Neural crest cell (in vitro differentiated cells): Measurements from ENCODE around the gene HDDC3. TPM values are rescaled to one million over a fixed set of nuclear protein-coding genes. Genes with fewer than 3 reads are reported as not detected.

Experiments used
- DNase-seq: peaks from one replicate; pipeline ENCODE4 v3.0.0; 2021; ENCODE audit warnings: low read depth, mixed read lengths, low spot score
- H3K27ac Mint-ChIP-seq: one replicate; pipeline ENCODE4 v1.8.0; 2021; ENCODE audit warnings: mild to moderate bottlenecking, mixed read lengths; ENCODE audit not compliant: unreplicated experiment
- H3K27me3 Mint-ChIP-seq: 2 replicates; pipeline ENCODE4 v1.8.0; 2021; ENCODE audit warnings: low read depth, mild to moderate bottlenecking, mixed read lengths
- H3K36me3 Mint-ChIP-seq: 2 replicates; pipeline ENCODE4 v1.8.0; 2021; ENCODE audit warnings: low read depth, mild to moderate bottlenecking, mixed read lengths
- H3K4me1 Mint-ChIP-seq: 2 replicates; pipeline ENCODE4 v1.8.0; 2021; ENCODE audit warnings: mixed read lengths
- H3K4me3 Mint-ChIP-seq: one replicate; pipeline ENCODE4 v1.8.0; 2021; ENCODE audit warnings: mild to moderate bottlenecking, mixed read lengths
- H3K9me3 Mint-ChIP-seq: 2 replicates; pipeline ENCODE4 v1.8.0; 2021; ENCODE audit warnings: mixed read lengths
- CTCF ChIP-seq: fragments of 200-600 bp; sonication (generic); conservative IDR thresholded peaks from 2 replicates; pipeline ENCODE4 v1.5.0; 2021; ENCODE audit warnings: antibody characterized with exemption, mild to moderate bottlenecking
- total RNA-seq: library from RNA; stranded (reverse); gene quantifications from 2 replicates; pipeline ENCODE4 v1.2.1, GENCODE V29; 2021

The HDDC3 gene
- total RNA-seq, 1 donor from 2014 or later: 16.7 TPM

- TF ChIP-seq CTCF: no peak
- Mint-ChIP-seq H3K4me3 (no peak overlapping the region), H3K9me3 (no peaks in the 10 kb centered on the region), H3K27me3 (no peaks in the 10 kb centered on the region), H3K4me1 (no peaks in the 10 kb centered on the region), H3K27ac (no peak overlapping the region), H3K36me3 (peaks cover 6% of the 10 kb centered on the region)
- DNase-seq: no peak
These were observed 15.9 kb downstream of the HDDC3 start for GRCh38 chr15:90916461-90916860.

- Mint-ChIP-seq H3K36me3 (peaks cover 6% of the 10 kb centered on the region), H3K27me3 (no peaks in the 10 kb centered on the region), H3K9me3 (no peaks in the 10 kb centered on the region), H3K4me3 (no peak overlapping the region), H3K4me1 (no peaks in the 10 kb centered on the region), H3K27ac (peak overlapping the region; percentile 19)
- DNase-seq: no peak
- TF ChIP-seq CTCF: no peak
These were observed 16.4 kb downstream of the HDDC3 start for GRCh38 chr15:90915808-90916440.

DNA sequence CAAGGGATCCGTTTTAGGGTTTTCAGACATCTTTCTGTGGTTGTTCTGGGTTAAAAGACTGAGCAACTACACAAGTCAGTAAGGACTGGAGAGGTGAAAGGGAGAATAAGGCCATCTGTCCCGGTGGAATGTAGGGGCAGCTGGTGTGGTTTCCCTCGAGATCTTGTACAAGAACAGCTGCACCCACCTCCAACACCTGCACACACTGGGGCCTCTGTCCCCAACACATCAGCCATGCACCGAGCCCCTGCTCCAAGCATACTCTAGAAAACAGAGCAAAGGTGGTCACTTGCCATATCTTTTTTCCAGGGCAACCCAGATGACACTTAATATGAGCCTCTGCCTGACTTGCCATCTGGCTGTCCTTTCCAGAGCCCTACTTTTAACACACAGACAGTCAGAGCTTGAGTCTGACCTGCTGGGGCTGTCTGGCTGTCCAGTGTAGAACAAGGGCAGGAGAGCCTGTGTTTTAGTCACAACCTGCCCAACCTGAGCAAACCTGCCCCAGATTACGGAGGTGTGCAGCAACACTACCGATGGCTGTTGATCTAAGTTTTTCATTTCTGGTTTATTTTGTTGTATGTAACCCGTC, 17.0 kb downstream of the HDDC3 start:
- H3K9me3 Mint-ChIP-seq: no peaks in the 10 kb centered on the region

DNA sequence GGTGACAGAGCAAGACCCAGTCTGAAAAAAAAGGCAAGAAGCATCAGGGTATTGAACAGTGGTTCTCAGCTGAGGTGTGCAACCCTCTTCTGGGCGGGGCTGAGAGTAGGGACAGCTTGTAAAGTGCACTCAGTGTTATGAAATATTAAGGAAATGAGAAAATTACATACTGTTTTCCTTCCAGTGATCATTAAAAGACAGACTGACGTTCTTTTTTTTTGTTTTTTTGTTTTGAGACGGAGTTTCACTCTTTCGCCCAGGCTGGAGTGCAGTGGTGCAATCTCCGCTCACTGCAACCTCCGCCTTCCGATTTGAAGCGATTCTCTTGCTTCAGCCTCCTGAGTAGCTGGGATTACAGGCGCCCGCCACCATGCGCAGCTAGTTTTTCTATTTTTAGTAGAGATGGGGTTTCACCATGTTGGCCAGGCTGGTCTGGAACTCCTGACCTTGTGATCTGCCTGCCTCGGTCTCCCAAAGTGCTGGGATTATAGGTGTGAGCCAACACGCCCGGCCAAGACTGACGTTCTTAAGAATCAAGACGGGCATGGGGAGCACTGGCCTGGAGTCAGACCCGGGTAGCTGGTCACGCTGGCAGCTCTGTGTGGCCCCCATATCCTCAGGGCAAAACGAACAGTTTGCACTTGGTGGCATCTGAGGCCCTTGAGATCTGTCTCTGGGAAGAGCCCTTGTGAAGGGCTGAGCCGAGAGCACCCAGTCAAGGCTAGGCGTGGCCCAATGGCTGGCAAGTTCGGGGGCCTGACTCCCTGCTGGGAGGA, 17.9 kb downstream of the HDDC3 start:
- Mint-ChIP-seq H3K36me3 (peaks cover 2% of the 10 kb centered on the region), H3K27ac (no peak overlapping the region), H3K4me1 (no peaks in the 10 kb centered on the region), H3K4me3 (no peak overlapping the region), H3K27me3 (no peaks in the 10 kb centered on the region), H3K9me3 (no peaks in the 10 kb centered on the region)
- DNase-seq: no peak
- no peak for TF ChIP-seq CTCF

More for the DNA sequence above, 17.0 kb downstream of the HDDC3 start:
- H3K36me3 Mint-ChIP-seq: peaks cover 6% of the 10 kb centered on the region
- no peak overlapping the region for H3K27ac Mint-ChIP-seq
- no peak for DNase-seq
- TF ChIP-seq CTCF: no peak
- H3K27me3 Mint-ChIP-seq: no peaks in the 10 kb centered on the region
- H3K4me3 Mint-ChIP-seq: no peak overlapping the region
- H3K4me1 Mint-ChIP-seq: no peaks in the 10 kb centered on the region

DNA sequence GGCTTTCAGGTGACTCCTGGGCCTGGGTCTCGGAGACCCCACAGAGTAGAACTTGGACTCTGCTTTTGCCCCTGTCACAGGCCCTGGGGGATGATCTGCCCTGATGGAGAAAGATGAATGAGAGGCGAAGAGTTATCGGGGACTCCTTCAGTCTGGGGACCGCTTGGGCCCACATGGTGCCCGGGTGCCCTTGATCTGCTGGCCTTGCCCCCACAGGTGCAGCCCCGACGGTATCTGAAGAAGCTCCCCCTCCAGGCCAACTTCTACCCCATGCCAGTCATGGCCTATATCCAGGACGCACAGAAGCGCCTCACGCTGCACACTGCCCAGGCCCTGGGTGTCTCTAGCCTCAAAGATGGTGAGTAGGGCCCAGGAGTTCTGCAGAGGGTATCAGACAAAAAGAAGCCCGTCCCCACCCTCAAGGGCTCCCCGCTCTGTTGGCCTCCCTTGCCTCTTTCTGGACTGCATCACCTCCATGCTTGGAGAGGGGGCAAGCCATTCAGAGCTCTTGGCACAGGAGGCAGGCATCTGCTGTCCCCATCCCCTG, 18.9 kb downstream of the HDDC3 start:
- no peak for DNase-seq
- H3K27ac Mint-ChIP-seq: no peak overlapping the region
- TF ChIP-seq CTCF: no peak
- H3K27me3 Mint-ChIP-seq: no peaks in the 10 kb centered on the region
- H3K9me3 Mint-ChIP-seq: no peaks in the 10 kb centered on the region
- peaks cover 2% of the 10 kb centered on the region for H3K36me3 Mint-ChIP-seq
- no peaks in the 10 kb centered on the region for H3K4me1 Mint-ChIP-seq
- H3K4me3 Mint-ChIP-seq: no peak overlapping the region
